ENCODE results near the gene ITPK1. TPM values are rescaled to one million over a fixed set of nuclear protein-coding genes. Genes with fewer than 3 reads are reported as not detected.

Gene ITPK1
- total and polyA plus RNA-seq, 10 of the 15 experiments (the other 5 are each of a cell fraction or from before 2014, with no cell fraction given): 1.3 to 73.2 (median 27.0) TPM

DNA sequence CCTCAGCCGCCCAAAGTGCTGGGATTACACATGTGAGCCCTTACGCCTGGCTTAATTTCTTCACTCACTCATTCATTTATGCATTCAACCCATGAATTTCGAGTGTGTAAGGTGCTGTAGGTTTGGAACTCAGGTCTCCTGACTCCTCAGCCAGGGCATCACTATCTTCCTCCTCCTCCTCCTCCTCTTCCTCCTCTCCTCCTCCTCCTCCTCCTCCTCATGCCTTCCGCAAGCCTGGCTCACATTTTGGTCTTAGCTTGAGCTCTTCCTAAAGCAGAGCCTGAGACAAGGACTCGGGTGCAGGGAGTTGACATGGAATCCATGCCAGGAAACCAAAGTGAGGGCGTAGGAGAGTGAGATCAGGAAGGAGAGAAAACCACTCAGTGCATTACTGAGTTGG, 213.5 kb downstream of the ITPK1 start:
- BruUV-seq (replicated peaks): no TSS peak
- RAD21 ChIA-PET (ENCODE audit: unreplicated experiment): no interaction called here
- DNase-seq (ENCODE audit: low read depth, low spot score) (no peak), FAIRE-seq (no peak), ATAC-seq (no peak)
- POLR2A ChIA-PET: interaction anchor here (0.5 kb wide), 1 partner anchor 991 kb away, joined by 3 read pairs; no protein-coding TSS in a partner anchor
- CTCF ChIA-PET: no interaction called here
- SMC1A ChIA-PET (ENCODE audit: uncharacterized antibody, unreplicated experiment): no interaction called here
- H3K4me3 ChIP-seq: no peak overlapping the region
- H3K27me3 ChIP-seq (replicated peaks in 1 of 2; ENCODE audit: control insufficient read depth in 2 of 2, insufficient read depth in 2 of 2, low read length in 1 of 2): no peaks in the 10 kb centered on the region; a peak in 1 of 4 replicates
- H3K27ac ChIP-seq (ENCODE audit: control insufficient read depth, insufficient read depth): no peak overlapping the region
- WGBS (ENCODE audit: insufficient coverage, insufficient replicate concordance, low lambda C conversion rate, missing lambda C conversion rate): 46% methylated on average over 6 of the region's 6 CpGs
- H3K4me2 ChIP-seq (ENCODE audit: control insufficient read depth, insufficient read depth): no peak overlapping the region
- no peak overlapping the region for H2AFZ ChIP-seq (ENCODE audit: control insufficient read depth, low read depth, low read length)
- no peaks in the 10 kb centered on the region; the same call in 2 of the 3 replicates for H3K9me3 ChIP-seq (replicated peaks; ENCODE audit: control insufficient read depth, insufficient read depth, low read length)
- no peaks in the 10 kb centered on the region for H3K36me3 ChIP-seq (ENCODE audit: control insufficient read depth in 2 of 2, insufficient read depth in 2 of 2, low read length in 1 of 2)
- H3K9ac ChIP-seq (ENCODE audit: control insufficient read depth, insufficient read depth, low read length): no peak overlapping the region
- H3K79me2 ChIP-seq (ENCODE audit: control insufficient read depth, insufficient read depth, low read length): no peaks in the 10 kb centered on the region
- intact Hi-C loops (cut with micrococcal nuclease; ENCODE audit: unreplicated experiment) (no loop called here), in situ Hi-C loops (cut with MboI) (no loop called here)
- no peaks in the 10 kb centered on the region for H4K20me1 ChIP-seq (ENCODE audit: control insufficient read depth, insufficient read depth)
- H3K4me1 ChIP-seq (ENCODE audit: control insufficient read depth, insufficient read depth, low read length): no peaks in the 10 kb centered on the region; the same call in 1 of the 2 replicates
- TF ChIP-seq SUZ12 (IDR thresholded peaks at IDR 0.05; ENCODE audit: unreplicated experiment) (no peak), NFYA (IDR thresholded peaks at IDR 0.05; ENCODE audit: borderline replicate concordance, low read depth, low read length) (no peak), STAT3 (IDR thresholded peaks at IDR 0.05; ENCODE audit: low read depth, low read length) (no peak), GATAD2B (conservative IDR thresholded peaks at IDR 0.05; ENCODE audit: low read depth) (no peak), ATF7 (IDR thresholded peaks at IDR 0.05; ENCODE audit: low read depth) (no peak), STAT1 (conservative IDR thresholded peaks at IDR 0.05) (no peak), ZNF24 (IDR thresholded peaks at IDR 0.05) (no peak), EZH2 (IDR thresholded peaks at IDR 0.05; ENCODE audit: borderline replicate concordance, control insufficient read depth, low read depth, low read length) (no peak), IKZF2 (IDR thresholded peaks at IDR 0.05) (no peak), YY1 (IDR thresholded peaks at IDR 0.05; ENCODE audit: low read depth, low read length) (no peak), EP300 (IDR thresholded peaks at IDR 0.05; ENCODE audit: borderline replicate concordance in 1 of 2, control insufficient read depth in 1 of 2, low read depth in 2 of 2, low read length in 2 of 2) (no peak)
- TF ChIP-seq, protein P1, sequence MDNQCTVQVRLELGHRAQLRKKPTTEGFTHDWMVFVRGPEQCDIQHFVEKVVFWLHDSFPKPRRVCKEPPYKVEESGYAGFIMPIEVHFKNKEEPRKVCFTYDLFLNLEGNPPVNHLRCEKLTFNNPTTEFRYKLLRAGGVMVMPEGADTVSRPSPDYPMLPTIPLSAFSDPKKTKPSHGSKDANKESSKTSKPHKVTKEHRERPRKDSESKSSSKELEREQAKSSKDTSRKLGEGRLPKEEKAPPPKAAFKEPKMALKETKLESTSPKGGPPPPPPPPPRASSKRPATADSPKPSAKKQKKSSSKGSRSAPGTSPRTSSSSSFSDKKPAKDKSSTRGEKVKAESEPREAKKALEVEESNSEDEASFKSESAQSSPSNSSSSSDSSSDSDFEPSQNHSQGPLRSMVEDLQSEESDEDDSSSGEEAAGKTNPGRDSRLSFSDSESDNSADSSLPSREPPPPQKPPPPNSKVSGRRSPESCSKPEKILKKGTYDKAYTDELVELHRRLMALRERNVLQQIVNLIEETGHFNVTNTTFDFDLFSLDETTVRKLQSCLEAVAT (IDR thresholded peaks at IDR 0.05): no peak
- TF ChIP-seq, protein P2, sequence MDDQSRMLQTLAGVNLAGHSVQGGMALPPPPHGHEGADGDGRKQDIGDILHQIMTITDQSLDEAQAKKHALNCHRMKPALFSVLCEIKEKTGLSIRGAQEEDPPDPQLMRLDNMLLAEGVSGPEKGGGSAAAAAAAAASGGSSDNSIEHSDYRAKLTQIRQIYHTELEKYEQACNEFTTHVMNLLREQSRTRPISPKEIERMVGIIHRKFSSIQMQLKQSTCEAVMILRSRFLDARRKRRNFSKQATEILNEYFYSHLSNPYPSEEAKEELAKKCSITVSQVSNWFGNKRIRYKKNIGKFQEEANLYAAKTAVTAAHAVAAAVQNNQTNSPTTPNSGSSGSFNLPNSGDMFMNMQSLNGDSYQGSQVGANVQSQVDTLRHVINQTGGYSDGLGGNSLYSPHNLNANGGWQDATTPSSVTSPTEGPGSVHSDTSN (IDR thresholded peaks at IDR 0.05; ENCODE audit: insufficient replicate concordance, low read depth, low read length): no peak

All from GM12878 (cell line).